Body of pancreas (tissue), 4 donors: ENCODE data around the gene USP6NL.

ENCODE experiments used
- CTCF ChIP-seq, 7 experiments: fragments of 450-650 bp in 4 of 7; fragments of 200-600 bp in 3 of 7; sonication (generic) in 3 of 7; IDR thresholded peaks; one replicate each; pipeline ENCODE4 v1.5.1; 2016 to 2019; ENCODE audit warnings: antibody characterized with exemption in 7 of 7
- POLR2A ChIP-seq, 3 donors: fragments of 450-650 bp; IDR thresholded peaks; one replicate each; pipeline ENCODE4 v1.6.1; 2016; ENCODE audit warnings: antibody characterized with exemption in 3 of 3, mild to moderate bottlenecking in 2 of 3

GRCh38 chr10:11439523-11440053 is 171.9 kb downstream of the USP6NL start:
- TF ChIP-seq CTCF (IDR thresholded peaks at IDR 0.05) (no peak), POLR2A (IDR thresholded peaks at IDR 0.05) (no peak)
